Endothelial cell of umbilical vein (primary cell): ENCODE measurements around the gene SEMA4D.

Source experiments
- EZH2 ChIP-seq: IDR thresholded peaks from 2 replicates; pipeline ENCODE4 v1.6.1; 2012; ENCODE audit warnings: borderline replicate concordance, low read depth, mild to moderate bottlenecking, moderate library complexity, low read length, inconsistent platforms; ENCODE audit not compliant: severe bottlenecking
- MYC ChIP-seq: IDR thresholded peaks from one replicate; pipeline ENCODE4 v1.6.1; 2011; ENCODE audit warnings: mild to moderate bottlenecking, low read depth, low read length
- TF ChIP-seq, protein P1 (sequence below), 2 donors: IDR thresholded peaks; 1 replicate in 1 of 2; 2 replicates in 1 of 2; pipeline ENCODE4 v1.5.1; 2011; ENCODE audit warnings: low read length in 2 of 2, mild to moderate bottlenecking in 2 of 2, moderate library complexity in 2 of 2, control low read depth in 1 of 2, inconsistent platforms in 1 of 2, low read depth in 1 of 2; ENCODE audit not compliant: insufficient read depth in 1 of 2; ENCODE audit errors: extremely low read depth in 1 of 2

DNA sequence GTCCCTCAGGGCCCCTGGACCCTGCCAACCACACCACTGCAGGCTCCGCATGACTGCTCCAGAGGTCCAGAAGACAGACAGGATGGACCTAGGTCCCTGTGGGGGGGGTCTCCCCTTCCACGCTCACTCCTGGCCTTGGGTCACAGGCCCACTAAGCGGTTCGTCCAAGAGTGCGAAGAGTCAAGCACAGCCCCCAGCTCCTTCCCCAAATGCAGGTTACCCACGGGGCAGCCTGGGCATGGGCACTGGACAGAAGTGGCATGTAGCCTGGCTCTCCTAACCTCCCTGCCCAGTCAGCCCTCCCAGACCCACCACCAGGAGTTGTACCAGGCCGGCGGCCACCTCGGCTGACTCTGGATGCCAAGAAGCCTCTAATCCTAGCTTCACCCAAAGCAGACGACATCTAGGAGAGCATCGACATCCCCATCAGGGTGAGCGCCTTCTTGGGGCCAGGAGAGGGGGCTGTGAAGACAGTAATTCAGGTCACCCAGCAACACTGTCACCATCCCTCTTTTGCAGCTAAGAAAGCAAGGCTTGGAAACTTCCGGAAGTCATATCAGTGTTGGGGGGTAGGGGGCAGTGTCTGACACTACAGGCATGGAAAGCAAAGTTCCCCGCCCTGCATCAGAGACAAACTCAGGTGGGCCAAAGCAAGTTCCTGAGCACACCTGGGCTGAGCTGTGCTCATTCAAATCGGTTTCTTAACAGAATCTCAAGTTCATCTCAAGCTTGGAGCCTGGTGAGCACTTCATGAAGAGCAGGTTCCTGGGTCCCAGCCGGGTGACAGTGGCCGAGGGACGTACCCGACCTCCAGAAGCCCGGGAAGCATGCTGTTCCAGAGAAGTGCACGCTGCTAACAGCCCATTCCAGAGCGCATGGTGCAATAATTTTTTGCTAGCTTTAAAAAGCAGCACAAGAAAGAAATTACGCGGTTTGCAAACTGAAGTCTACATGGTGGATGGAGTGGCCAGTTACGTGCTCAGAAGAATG, 68.7 kb downstream of the SEMA4D start:
- TF ChIP-seq, protein P1, sequence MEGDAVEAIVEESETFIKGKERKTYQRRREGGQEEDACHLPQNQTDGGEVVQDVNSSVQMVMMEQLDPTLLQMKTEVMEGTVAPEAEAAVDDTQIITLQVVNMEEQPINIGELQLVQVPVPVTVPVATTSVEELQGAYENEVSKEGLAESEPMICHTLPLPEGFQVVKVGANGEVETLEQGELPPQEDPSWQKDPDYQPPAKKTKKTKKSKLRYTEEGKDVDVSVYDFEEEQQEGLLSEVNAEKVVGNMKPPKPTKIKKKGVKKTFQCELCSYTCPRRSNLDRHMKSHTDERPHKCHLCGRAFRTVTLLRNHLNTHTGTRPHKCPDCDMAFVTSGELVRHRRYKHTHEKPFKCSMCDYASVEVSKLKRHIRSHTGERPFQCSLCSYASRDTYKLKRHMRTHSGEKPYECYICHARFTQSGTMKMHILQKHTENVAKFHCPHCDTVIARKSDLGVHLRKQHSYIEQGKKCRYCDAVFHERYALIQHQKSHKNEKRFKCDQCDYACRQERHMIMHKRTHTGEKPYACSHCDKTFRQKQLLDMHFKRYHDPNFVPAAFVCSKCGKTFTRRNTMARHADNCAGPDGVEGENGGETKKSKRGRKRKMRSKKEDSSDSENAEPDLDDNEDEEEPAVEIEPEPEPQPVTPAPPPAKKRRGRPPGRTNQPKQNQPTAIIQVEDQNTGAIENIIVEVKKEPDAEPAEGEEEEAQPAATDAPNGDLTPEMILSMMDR (IDR thresholded peaks at IDR 0.05; ENCODE audit: extremely low read depth in 1 of 2, insufficient read depth in 1 of 2, low read depth in 1 of 2, low read length in 2 of 2), result peak; percentile 17 to 29
- TF ChIP-seq EZH2 (no peak), MYC (no peak)
